Smooth muscle cell (in vitro differentiated cells): Measurements from ENCODE around the gene ABO. TPM values are rescaled to one million over a fixed set of nuclear protein-coding genes. Genes with fewer than 3 reads are reported as not detected.

ENCODE experiments used
- DNase-seq: peaks from one replicate; lab custom pipeline; 2025; ENCODE audit not compliant: unreplicated experiment; lab: John Stamatoyannopoulos, UW
- H2AFZ ChIP-seq: fragments of 200-600 bp; sonication (generic); 2 replicates; pipeline ENCODE4 v1.6.0; 2016; ENCODE audit warnings: antibody characterized with exemption, low read depth, mild to moderate bottlenecking
- H3F3A ChIP-seq: fragments of 200-600 bp; sonication (generic); 2 replicates; pipeline ENCODE4 v1.6.0; 2017; ENCODE audit warnings: antibody characterized with exemption, low read depth
- H3K27ac ChIP-seq: fragments of 200-600 bp; sonication (generic); 2 replicates; pipeline ENCODE4 v1.5.1; 2016; ENCODE audit warnings: low read depth, mild to moderate bottlenecking
- H3K27me3 ChIP-seq: fragments of 200-600 bp; sonication (generic); 2 replicates; pipeline ENCODE4 v1.6.1; 2016; ENCODE audit warnings: low read depth, mild to moderate bottlenecking
- H3K36me3 ChIP-seq: fragments of 200-600 bp; sonication (generic); 2 replicates; pipeline ENCODE4 v1.5.1; 2016; ENCODE audit warnings: low read depth
- H3K4me1 ChIP-seq: fragments of 200-600 bp; sonication (generic); 2 replicates; pipeline ENCODE4 v1.5.1; 2016; ENCODE audit warnings: low read depth
- H3K4me2 ChIP-seq: fragments of 200-600 bp; sonication (generic); 2 replicates; pipeline ENCODE4 v1.6.0; 2016; ENCODE audit warnings: mild to moderate bottlenecking
- H3K4me3 ChIP-seq: fragments of 200-600 bp; sonication (generic); 2 replicates; pipeline ENCODE4 v1.5.1; 2016; ENCODE audit warnings: mild to moderate bottlenecking
- H3K79me2 ChIP-seq: fragments of 200-600 bp; sonication (generic); 2 replicates; pipeline ENCODE4 v1.6.0; 2016; ENCODE audit warnings: low read depth, mild to moderate bottlenecking
- H3K9ac ChIP-seq: fragments of 200-600 bp; sonication (generic); 2 replicates; pipeline ENCODE4 v1.6.0; 2016; ENCODE audit warnings: low read depth
- H3K9me3 ChIP-seq: fragments of 200-600 bp; sonication (generic); replicated peaks from 2 replicates; pipeline ENCODE4 v1.5.1; 2016; ENCODE audit warnings: low read depth
- H4K20me1 ChIP-seq: fragments of 200-600 bp; sonication (generic); 2 replicates; pipeline ENCODE4 v1.6.0; 2016; ENCODE audit warnings: low read depth
- CTCF ChIP-seq: fragments of 200-600 bp; sonication (generic); IDR thresholded peaks from 2 replicates; pipeline ENCODE4 v1.5.1; 2017; ENCODE audit warnings: borderline replicate concordance, mild to moderate bottlenecking, antibody characterized with exemption; ENCODE audit not compliant: insufficient read depth, poor library complexity, severe bottlenecking
- WGBS: methylation state at CpG from one replicate; pipeline ENCODE4 v1.1.7; 2016; ENCODE audit warnings: low lambda C conversion rate; 5-methylcytosine and 5-hydroxymethylcytosine counted together
- polyA plus RNA-seq: library from polyadenylated mRNA; unstranded; fragments of >200 nt; fragmentation: Nextera tagmentation; extraction: Ambion mirVana; gene quantifications from 2 replicates; pipeline ENCODE4 v1.2.1, GENCODE V29; 2016
- total RNA-seq: library from RNA; depleted of rRNA; stranded (reverse); fragments of >200 nt; gene quantifications from 2 replicates; pipeline ENCODE4 v1.2.3, GENCODE V29; 2014

The ABO gene
- total and polyA plus RNA-seq, 2 experiments from 2014 or later: 0.37 to 1.0 TPM

GRCh38 chr9:133261753-133262120 lies 13.3 kb downstream of the ABO start:
- H2AFZ ChIP-seq: no peak overlapping the region
- no peaks in the 10 kb centered on the region for H4K20me1 ChIP-seq
- no peak for DNase-seq
- H3K36me3 ChIP-seq: no peaks in the 10 kb centered on the region
- H3K9me3 ChIP-seq: no peaks in the 10 kb centered on the region
- H3K4me2 ChIP-seq: no peak overlapping the region
- H3K9ac ChIP-seq: no peak overlapping the region
- no peak overlapping the region for H3K27ac ChIP-seq
- no peak for TF ChIP-seq CTCF
- no peaks in the 10 kb centered on the region for H3K27me3 ChIP-seq
- no peaks in the 10 kb centered on the region for H3F3A ChIP-seq
- peaks cover 5% of the 10 kb centered on the region for H3K4me1 ChIP-seq
- H3K4me3 ChIP-seq: no peak overlapping the region
- WGBS: 93% methylated on average over 5 of the region's 5 CpGs
- H3K79me2 ChIP-seq: peaks cover 4% of the 10 kb centered on the region

- Histone ChIP-seq H3K36me3 (no peaks in the 10 kb centered on the region), H3F3A (no peaks in the 10 kb centered on the region), H3K9me3 (no peaks in the 10 kb centered on the region), H3K4me1 (peaks cover 5% of the 10 kb centered on the region), H3K9ac (no peak overlapping the region), H3K4me2 (no peak overlapping the region), H4K20me1 (no peaks in the 10 kb centered on the region), H3K79me2 (no peaks in the 10 kb centered on the region), H2AFZ (no peak overlapping the region), H3K27ac (no peak overlapping the region), H3K4me3 (no peak overlapping the region), H3K27me3 (no peaks in the 10 kb centered on the region)
- TF ChIP-seq CTCF: no peak
- WGBS: 92% methylated on average over 17 of the region's 18 CpGs
- no peak for DNase-seq
Observed at GRCh38 chr9:133261103-133261752, 13.8 kb downstream of the ABO start.

GRCh38 chr9:133260334-133261102 lies 14.5 kb downstream of the ABO start:
- peaks cover 5% of the 10 kb centered on the region for H3K4me1 ChIP-seq
- no peaks in the 10 kb centered on the region for H3K36me3 ChIP-seq
- H3K4me2 ChIP-seq: no peak overlapping the region
- WGBS: 94% methylated on average over 9 of the region's 9 CpGs
- H3K27ac ChIP-seq: no peak overlapping the region
- H4K20me1 ChIP-seq: no peaks in the 10 kb centered on the region
- H3K27me3 ChIP-seq: no peaks in the 10 kb centered on the region
- H3K9me3 ChIP-seq: no peaks in the 10 kb centered on the region
- H3K79me2 ChIP-seq: no peaks in the 10 kb centered on the region
- H2AFZ ChIP-seq: no peak overlapping the region
- H3F3A ChIP-seq: no peaks in the 10 kb centered on the region
- TF ChIP-seq CTCF: no peak
- no peak for DNase-seq
- no peak overlapping the region for H3K4me3 ChIP-seq
- H3K9ac ChIP-seq: no peak overlapping the region
